HG02798 (cell line): ENCODE data around the gene PEX14.

Experiments
- ATAC-seq: cut with Tn5 transposase; IDR thresholded peaks from one replicate; pipeline ENCODE4 v1.9.1; 2021; ENCODE audit warnings: mild to moderate bottlenecking; ENCODE audit not compliant: unreplicated experiment, poor library complexity

Gene PEX14

GRCh38 chr1:10628685-10629084, 153.9 kb downstream of the PEX14 start:
- no peak for ATAC-seq

GRCh38 chr1:10629091-10629815, 154.5 kb downstream of the PEX14 start:
- no peak for ATAC-seq

DNA sequence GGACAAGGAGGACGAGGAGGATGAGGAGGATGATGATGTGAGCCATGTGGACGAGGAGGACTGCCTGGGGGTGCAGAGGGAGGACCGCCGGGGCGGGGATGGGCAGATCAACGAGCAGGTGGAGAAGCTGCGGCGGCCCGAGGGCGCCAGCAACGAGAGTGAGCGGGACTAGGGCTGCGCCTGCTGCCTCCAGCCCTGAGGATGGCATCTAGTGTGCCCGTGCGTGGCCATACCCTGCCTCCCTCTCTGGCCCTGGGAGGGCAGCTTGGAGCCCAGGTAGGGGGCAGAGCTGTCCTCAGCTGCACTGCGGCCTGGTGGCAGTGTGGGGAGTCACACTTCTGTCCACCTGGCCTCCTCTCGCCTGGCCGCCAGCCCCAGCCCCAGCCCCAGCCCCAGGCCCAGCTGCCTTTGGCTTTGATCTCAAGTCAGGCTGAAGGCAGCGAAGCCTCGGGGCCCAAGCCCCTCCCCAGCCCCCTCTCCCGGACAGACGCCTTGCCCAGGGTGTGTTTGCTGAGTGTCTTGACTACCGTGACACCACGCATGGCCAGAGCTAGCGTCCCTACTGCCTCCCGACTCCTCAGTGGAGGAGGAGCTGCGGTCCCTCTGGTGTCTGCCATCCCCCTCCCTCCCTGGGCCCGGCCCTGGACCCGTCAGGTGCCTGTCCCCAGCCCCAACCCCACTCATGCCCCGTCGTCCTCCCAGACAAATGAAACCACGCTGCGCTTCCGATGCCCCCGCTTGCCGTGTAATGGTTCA, 155.2 kb downstream of the PEX14 start:
- no peak for ATAC-seq

DNA sequence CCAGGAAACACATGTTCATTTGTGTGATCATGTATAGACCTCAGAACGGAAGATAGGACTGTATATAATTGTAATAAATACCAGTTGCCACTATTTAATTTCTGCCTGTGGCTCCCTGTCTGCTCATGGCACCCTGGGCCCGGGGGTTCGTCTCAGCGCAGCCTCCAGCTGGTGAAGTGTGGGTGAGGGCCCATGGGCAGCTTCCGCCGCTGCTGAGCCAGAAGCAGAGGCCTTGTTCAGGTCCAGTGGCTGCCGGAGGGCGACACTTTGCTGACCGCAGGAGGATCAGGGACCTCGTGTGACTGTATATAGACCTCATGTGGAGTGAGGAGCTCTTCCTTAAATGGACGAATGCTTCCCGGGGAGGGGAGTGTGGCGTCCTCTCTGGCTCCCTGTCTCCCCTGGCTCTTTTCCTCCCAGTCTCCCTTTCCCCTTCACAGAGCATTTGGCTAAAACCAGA, 155.9 kb downstream of the PEX14 start:
- ATAC-seq: no peak

GRCh38 chr1:10631121-10631810, 156.5 kb downstream of the PEX14 start:
- no peak for ATAC-seq

DNA sequence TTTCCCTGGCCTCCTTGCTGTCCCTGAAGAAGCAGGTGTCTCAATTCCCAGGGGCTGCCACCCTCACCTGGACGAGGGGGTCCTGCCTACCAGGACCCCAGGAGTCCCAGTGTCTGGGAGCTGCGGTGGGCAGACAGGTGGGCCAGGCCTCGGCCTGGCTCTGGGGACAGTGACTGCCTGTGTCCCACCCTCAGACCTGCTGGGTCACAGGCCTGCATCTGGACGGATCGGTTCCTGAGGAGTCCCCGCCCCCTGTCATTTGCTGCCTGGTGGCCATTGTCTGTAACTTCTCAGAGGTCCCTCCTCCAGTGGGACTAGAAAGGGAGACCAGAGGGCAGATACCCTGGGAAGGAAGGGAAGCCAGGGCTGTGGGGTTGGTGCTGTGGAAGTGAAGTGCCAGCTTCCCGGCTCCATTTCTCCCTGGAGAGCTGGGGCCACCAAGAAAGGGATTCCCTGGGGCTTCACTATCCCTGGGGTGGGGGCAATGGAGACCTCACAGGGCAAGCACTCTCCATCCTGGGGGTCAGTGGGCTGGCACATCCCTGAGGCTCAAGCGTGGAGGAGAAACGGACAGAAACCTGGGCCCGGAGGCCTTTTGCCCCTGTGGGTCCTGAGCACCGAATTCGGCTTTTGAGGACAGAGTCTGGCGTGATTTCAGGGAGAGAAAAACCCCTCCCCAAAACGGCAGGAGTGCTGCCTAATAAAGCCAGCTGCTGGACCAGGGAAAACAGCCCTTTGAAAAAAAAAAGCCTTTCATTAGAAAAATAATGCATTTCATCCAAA, 157.3 kb downstream of the PEX14 start:
- no peak for ATAC-seq

DNA sequence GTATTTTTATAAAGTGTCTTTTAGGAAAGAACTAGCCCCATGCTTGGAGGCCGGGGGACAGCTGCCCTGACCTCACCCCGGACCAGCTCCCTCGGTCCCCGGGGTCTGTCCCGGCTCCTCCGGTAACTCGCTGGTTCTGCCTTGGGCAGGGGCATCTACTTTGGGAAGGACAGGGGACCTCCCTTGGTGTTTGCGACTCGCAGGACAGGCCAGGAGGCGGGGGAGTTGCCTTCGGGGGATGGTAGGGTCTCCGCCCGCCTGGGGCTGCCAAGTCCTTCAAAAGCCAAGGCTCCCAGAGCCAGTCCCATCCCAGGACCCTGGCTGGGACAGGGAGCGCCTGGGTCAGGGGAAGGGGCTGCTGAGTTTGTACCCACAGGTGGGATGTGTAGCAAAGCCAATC, 157.9 kb downstream of the PEX14 start:
- ATAC-seq: no peak

DNA sequence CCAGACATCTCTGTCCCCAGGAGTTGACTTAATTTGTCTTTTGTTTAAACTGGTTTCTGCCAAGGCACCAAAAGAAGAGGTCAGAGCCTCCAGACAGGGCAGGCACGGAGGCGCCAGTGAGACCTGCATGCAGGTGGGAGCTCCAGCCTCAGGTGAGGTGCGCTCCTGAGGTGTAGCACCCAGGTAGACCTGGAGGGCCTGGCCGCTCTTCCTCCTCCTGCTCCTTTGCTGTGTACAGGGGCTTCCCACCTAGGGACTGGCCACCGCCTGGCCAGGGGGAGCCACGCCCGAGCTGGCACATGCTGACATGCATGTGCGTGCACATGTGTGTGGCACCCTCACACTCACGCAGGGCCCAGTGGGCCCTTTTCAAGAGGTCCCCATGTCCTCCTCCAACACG, 158.7 kb downstream of the PEX14 start:
- ATAC-seq: no peak

- ATAC-seq: no peak
Measured at GRCh38 chr1:10634075-10634427, 159.3 kb downstream of the PEX14 start.

GRCh38 chr1:10634428-10635084, 159.8 kb downstream of the PEX14 start:
- no peak for ATAC-seq

DNA sequence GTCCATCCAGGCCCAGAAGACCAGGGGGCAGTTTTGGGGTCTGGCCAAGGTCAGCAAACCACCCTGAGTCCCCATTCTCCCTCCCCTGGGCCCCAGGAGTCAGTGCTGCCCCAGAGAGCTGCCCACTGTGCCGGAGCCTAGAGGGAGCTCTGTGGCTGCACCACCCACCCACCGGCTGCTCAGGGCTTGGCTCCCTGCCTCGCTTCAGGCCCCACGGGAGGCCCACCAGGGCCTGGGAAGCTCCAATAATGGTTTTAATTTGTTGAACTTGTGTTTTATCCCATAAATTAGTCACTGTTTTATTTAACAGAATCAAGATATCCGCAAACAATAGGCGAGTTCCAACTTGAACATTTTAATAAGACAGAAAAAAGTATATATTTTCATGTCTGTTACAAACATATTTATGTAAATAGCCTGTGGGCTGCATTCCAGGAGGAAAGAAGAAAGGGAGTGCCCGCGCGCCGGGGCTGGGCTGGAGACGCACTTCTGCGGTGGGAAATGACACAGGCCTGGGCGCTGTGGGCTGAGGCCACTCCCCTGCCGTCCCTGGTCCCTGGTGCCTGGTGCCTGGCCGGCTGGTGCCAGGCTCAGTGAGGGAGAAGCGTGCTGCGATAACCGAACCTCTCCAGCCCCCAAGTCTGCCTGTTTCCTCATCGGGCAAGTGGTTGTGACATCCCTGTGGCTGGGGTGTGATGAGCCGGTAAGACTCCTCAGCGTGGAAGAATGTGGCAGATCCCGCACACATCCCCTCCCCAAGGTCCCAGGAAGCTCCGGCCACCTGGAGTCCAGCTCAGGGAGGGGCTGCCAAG, 160.5 kb downstream of the PEX14 start:
- no peak for ATAC-seq

DNA sequence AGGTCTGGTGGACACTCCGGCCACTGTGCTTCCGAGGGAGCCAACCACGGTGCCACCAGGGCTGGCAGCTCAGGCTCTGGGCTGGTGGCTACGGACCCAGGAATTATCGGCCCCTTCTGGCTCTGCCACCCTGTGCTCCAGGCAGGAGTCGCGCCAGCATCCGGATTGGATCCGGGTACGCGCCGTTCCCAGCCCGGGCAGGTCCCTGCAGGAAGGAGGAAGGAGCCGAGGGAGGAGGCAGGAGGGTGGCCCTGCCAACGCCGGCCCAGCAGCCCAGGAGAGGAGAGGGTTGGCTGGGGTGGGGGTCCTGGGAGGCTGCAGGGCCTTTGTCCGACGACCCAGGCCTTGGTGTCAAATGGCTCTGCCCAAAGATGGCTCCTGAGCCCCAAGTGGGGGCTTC, 161.2 kb downstream of the PEX14 start:
- no peak for ATAC-seq

GRCh38 chr1:10637400-10637799, 162.7 kb downstream of the PEX14 start:
- no peak for ATAC-seq

DNA sequence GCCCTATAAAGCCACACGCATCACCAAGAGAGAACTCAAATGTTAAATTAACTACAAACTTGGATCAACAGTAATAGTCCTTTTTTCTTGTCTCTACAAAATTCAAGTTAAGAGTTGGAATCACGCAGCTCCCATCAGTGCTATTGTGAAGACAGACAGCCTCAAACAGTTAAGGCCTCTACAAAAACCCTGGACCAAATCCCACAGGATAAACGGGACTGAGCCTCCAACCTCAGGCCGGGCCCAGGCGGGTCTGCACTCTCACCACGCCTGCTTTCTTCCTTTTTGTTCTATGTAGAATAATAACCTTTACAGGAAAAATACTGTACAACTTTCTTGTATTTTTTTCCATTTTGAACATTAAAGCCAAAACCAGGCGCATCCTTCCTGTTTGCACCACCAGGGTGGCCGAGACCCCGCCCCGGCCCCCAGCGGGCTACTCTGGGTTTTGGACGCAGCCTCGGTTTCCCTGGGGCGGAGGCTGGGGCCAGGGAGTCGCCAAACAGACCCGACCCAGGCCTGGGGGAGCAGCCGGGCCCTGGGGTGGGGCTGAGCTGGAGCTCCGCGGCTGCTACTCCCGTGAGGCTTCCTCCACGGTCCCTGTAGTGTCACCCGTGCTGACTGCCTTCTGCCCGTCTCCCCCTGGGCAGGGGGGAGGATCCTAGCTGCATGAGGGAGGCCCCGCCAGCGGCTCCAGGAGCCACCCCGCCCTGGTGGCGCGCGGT, 163.2 kb downstream of the PEX14 start:
- ATAC-seq: no peak

- no peak for ATAC-seq
Measured at GRCh38 chr1:10638559-10639005, 163.8 kb downstream of the PEX14 start.

DNA sequence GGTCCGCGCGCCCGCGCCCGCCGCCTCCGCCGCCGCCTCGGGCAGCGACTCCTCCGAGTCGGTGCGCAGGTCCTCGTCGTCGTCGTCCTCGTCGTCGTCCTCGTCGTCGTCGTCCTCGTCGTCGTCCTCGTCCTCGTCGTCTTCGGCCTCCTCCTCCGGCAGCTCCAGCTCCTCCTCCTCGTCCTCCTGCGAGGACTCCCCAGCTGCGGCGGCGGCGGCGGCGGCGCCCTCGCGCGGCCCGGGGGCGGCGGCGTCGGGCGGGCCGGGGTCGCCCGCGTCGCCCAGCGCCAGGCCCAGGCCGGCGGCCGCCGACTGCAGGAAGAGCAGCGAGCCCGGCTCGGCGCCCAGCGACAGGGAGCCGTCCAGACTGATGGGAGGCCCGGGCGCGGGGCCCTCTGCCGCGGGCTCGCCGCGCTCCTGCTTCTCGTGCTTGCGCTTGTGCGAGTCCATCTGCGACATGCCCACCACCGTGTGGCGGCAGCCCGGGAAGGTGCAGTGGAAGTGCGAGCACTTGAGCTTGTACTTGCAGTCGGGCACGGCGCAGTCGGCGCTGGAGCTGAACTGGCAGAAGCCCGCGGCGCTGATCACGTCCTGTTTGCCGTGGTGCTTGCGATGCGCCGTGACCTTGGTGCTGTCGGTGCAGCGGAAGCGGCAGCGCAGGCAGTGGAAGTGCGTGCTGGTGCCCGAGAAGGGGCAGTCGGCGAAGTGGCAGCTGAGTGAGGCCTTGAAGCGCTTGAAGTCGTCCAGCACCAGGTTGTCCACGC, 164.4 kb downstream of the PEX14 start:
- no peak for ATAC-seq

DNA sequence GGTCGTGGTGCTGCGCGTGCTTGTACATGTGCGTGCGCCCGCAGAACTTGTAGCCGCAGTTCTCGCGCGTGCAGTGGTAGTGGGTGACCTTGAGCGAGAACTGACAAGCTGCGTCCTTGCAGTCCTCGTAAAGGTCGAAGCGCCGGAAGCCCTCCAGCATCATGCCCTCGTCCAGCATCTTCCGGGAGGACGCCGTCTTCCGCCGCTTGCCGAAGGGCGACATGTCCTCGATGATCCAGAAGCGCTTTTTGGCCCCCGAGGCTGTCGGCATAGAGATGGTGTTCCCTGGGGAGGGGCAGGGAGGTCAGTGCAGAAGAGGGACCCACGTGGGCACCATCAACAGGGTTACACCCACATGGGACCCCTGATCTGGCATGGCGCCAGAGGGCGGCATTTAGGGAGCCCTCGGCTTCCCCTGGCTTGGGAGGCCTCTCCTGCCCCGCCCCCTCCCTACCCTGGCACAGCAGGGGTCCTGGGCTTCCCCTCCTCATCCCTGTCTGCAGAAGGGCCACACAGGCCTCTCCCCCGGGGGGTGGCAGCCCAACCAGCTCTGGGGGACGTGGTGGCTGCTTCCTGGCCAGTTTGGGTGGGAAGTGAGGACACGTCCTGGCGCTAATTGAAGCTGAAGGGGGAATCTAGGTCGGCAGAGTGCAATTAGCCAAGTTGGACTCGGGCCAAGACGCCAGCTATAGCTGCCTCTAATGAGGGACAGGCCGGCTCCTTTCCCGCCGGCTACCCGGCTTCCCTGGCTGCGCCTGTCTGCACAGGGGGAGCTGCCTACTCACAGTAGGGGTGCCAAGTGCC, 165.2 kb downstream of the PEX14 start:
- no peak for ATAC-seq
